GM23248 (cell line): ENCODE data around the gene DNAAF5. TPM values are rescaled to one million over a fixed set of nuclear protein-coding genes. Genes with fewer than 3 reads are reported as not detected.
"Not testable (repeated sequence)": the region's sequence is repeated elsewhere in the genome, so short reads cannot be mapped to it uniquely, and the experiment has no call there.

Source experiments
- DNase-seq: peaks from one replicate; pipeline ENCODE4 v3.0.0-alpha.2; 2015
- H2AFZ ChIP-seq: fragments of 200-600 bp; sonication (generic); 2 replicates; pipeline ENCODE4 v1.6.1; 2016; ENCODE audit warnings: antibody characterized with exemption
- H3F3A ChIP-seq: fragments of 200-600 bp; sonication (generic); 2 replicates; pipeline ENCODE4 v1.6.1; 2016; ENCODE audit warnings: mild to moderate bottlenecking, antibody characterized with exemption, mixed run types; ENCODE audit not compliant: insufficient read depth
- H3K27ac ChIP-seq: fragments of 200-600 bp; sonication (generic); 2 replicates; pipeline ENCODE4 v1.5.1; 2016; ENCODE audit warnings: mild to moderate bottlenecking
- H3K27me3 ChIP-seq: fragments of 200-600 bp; sonication (generic); replicated peaks from 2 replicates; pipeline ENCODE4 v1.6.1; 2016; ENCODE audit warnings: mild to moderate bottlenecking; ENCODE audit not compliant: insufficient read depth
- H3K36me3 ChIP-seq: fragments of 200-600 bp; sonication (generic); 2 replicates; pipeline ENCODE4 v1.6.1; 2016; ENCODE audit warnings: low read depth, mild to moderate bottlenecking
- H3K4me1 ChIP-seq: fragments of 200-600 bp; sonication (generic); 2 replicates; pipeline ENCODE4 v1.6.1; 2016; ENCODE audit warnings: mild to moderate bottlenecking; ENCODE audit not compliant: insufficient read depth
- H3K4me2 ChIP-seq: fragments of 200-600 bp; sonication (generic); one replicate; pipeline ENCODE4 v1.6.1; 2016; ENCODE audit warnings: mild to moderate bottlenecking; ENCODE audit not compliant: unreplicated experiment
- H3K4me3 ChIP-seq: fragments of 200-600 bp; sonication (generic); 2 replicates; pipeline ENCODE4 v1.5.1; 2016; ENCODE audit warnings: mild to moderate bottlenecking
- H3K79me2 ChIP-seq: fragments of 200-600 bp; sonication (generic); 2 replicates; pipeline ENCODE4 v1.6.1; 2016; ENCODE audit warnings: mild to moderate bottlenecking; ENCODE audit not compliant: insufficient read depth
- H3K9ac ChIP-seq: fragments of 200-600 bp; sonication (generic); 2 replicates; pipeline ENCODE4 v1.6.1; 2016; ENCODE audit warnings: mild to moderate bottlenecking
- H3K9me2 ChIP-seq: fragments of 200-600 bp; sonication (generic); 2 replicates; pipeline ENCODE4 v1.6.1; 2016; ENCODE audit warnings: mixed run types, mild to moderate bottlenecking, moderate library complexity; ENCODE audit not compliant: insufficient read depth
- H3K9me3 ChIP-seq: fragments of 200-600 bp; sonication (generic); one replicate; pipeline ENCODE4 v1.6.1; 2017; ENCODE audit warnings: low read depth
- H4K20me1 ChIP-seq: fragments of 200-600 bp; sonication (generic); 2 replicates; pipeline ENCODE4 v1.6.0; 2016; ENCODE audit not compliant: insufficient read depth
- EZH2 ChIP-seq: fragments of 200-600 bp; sonication (generic); IDR thresholded peaks from 2 replicates; pipeline ENCODE4 v1.6.1; 2018; ENCODE audit warnings: antibody characterized with exemption, mild to moderate bottlenecking; ENCODE audit not compliant: insufficient read depth, poor library complexity, severe bottlenecking
- EZH2phosphoT487 ChIP-seq: fragments of 200-600 bp; sonication (generic); IDR thresholded peaks from 2 replicates; pipeline ENCODE4 v1.6.1; 2018; ENCODE audit warnings: antibody characterized with exemption, moderate library complexity, mild to moderate bottlenecking, low read depth; ENCODE audit not compliant: insufficient read depth
- WGBS, 2 experiments: methylation state at CpG; one replicate each; pipeline ENCODE4 v1.1.6; 2015 to 2017; ENCODE audit warnings: low lambda C conversion rate in 2 of 2, low coverage in 1 of 2; ENCODE audit errors: missing lambda C conversion rate in 2 of 2; 5-methylcytosine and 5-hydroxymethylcytosine counted together
- in situ Hi-C: fragments of 300-500 bp; cut with MboI; formaldehyde crosslinking; loops from 2 replicates; pipeline ENCODE4 v1.15.0; 2020
- polyA plus RNA-seq: library from polyadenylated mRNA; unstranded; fragments of >200 nt; fragmentation: Nextera tagmentation; extraction: Ambion mirVana; gene quantifications from 2 replicates; pipeline ENCODE4 v1.2.1, GENCODE V29; 2016
- total RNA-seq: library from RNA; depleted of rRNA; stranded (reverse); fragments of >200 nt; shearing (Covaris generic); gene quantifications from 2 replicates; pipeline ENCODE4 v1.2.3, GENCODE V29; 2014

DNAAF5 gene
- total and polyA plus RNA-seq, 2 experiments from 2014 or later: 5.7 to 35.7 TPM

DNA sequence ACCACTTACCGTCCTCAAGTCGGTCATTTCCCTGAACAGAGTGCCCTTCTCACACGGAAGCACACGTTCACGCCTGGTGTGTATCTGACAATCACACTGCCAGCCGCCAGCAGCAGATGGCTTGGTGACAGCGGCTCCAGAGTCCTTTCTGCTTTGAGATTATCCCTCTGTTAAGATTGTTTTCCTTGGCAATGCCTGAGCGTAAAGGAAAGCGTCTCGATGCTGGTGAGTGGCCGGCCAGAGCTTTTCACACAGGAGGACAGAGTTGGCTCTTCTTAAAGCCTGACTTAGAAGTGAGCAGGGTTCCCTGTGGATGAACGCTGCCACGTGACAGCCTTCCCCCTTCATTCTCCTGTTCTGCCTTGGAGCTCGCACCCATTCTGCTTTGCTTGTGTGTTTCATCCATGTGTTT is 22.6 kb downstream of the DNAAF5 start:
- in situ Hi-C loops: no loop called here
- Histone ChIP-seq H3K4me3 (no peak overlapping the region), H3K4me1 (no peaks in the 10 kb centered on the region), H3K4me2 (no peak overlapping the region), H4K20me1 (no peaks in the 10 kb centered on the region), H3K79me2 (peaks cover 10% of the 10 kb centered on the region; the same call in 1 of the 2 replicates), H3K9ac (no peak overlapping the region), H3K36me3 (no peaks in the 10 kb centered on the region; the same call in 1 of the 2 replicates), H2AFZ (no peak overlapping the region), H3K27me3 (no peaks in the 10 kb centered on the region), H3K9me2 (no peaks in the 10 kb centered on the region), H3K27ac (no peak overlapping the region), H3F3A (no peaks in the 10 kb centered on the region), H3K9me3 (no peaks in the 10 kb centered on the region)
- TF ChIP-seq EZH2 (no peak), EZH2phosphoT487 (no peak)
- DNase-seq: no peak
- WGBS, 2 experiments: 82 to 84% methylated on average over 14 of the region's 14 CpGs

DNA sequence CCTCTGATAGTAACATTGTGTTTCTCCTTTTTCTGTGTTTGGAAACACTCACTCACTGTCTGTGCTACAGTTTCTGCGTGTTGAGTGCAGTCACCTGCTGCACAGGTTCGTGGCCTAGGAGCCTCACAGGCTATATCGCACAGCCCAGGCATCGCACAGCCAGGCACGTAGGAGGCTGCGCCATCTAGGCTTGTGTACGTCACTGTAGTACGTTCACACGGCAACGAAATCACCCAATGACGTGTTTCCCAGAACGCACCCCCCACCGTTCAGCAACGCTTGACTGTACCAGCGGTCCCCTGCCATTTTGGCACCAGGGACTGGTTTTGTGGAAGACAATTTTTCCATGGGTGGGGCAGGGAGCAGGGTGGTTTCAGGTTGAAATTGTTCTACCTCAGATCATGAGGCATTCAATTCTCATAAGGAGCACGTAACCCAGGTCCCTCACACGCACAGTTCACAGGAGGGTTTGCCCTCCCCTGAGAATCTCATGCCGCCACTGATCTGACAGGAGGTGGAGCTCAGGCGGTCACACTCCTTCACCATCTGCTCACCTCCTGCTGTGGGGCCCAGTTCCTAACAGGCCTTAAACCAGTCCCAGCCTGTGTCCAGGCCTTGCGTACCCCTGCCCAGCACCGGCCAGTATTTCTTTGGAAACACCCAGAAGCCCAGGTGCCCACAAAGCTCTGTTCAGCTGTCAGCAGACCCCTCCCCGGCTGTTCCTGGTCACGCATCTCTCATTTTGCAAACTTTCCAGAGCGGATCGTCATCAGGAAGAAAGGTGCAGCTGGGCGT is 23.8 kb downstream of the DNAAF5 start:
- Histone ChIP-seq H3K4me3 (no peak overlapping the region), H3K27ac (no peak overlapping the region), H3K9me2 (no peaks in the 10 kb centered on the region), H3K9me3 (no peaks in the 10 kb centered on the region), H3K9ac (no peak overlapping the region), H3F3A (no peaks in the 10 kb centered on the region), H3K79me2 (peaks cover 10% of the 10 kb centered on the region; the same call in 1 of the 2 replicates), H3K4me2 (no peak overlapping the region), H3K27me3 (no peaks in the 10 kb centered on the region), H4K20me1 (no peaks in the 10 kb centered on the region), H2AFZ (no peak overlapping the region), H3K36me3 (peaks cover 6% of the 10 kb centered on the region; the same call in 1 of the 2 replicates), H3K4me1 (no peaks in the 10 kb centered on the region)
- in situ Hi-C loops: no loop called here
- no peak for TF ChIP-seq EZH2
- TF ChIP-seq EZH2phosphoT487: no peak
- 91 to 93% methylated on average over 26 of the region's 26 CpGs for WGBS, 2 experiments
- DNase-seq: no peak

DNA sequence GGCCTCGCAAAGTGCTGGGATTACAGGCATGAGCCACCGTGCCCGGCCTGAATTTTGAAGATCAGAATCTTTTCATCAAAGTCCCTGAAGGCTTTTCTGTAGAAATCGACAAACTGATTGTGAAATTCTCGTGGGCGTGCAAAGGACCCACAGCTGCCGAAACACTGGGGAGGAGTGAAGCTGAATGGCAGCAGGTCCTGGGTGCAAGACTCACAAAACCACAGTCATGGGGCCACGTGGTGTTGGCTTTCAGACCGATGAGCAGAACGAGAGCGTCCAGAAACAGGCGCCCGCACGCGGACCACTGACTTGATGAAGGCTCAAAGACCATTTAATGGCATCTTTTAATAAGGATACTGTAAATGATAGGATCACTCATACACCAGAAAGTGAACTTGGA is 25.3 kb downstream of the DNAAF5 start:
- Histone ChIP-seq H3K9me2 (no peaks in the 10 kb centered on the region), H2AFZ (no peak overlapping the region), H3K27ac (no peak overlapping the region), H3K9ac (no peak overlapping the region), H3K36me3 (peaks cover 10% of the 10 kb centered on the region; the same call in 1 of the 2 replicates), H3F3A (no peaks in the 10 kb centered on the region), H3K9me3 (no peaks in the 10 kb centered on the region), H3K4me3 (no peak overlapping the region), H3K4me1 (no peaks in the 10 kb centered on the region), H4K20me1 (no peaks in the 10 kb centered on the region), H3K27me3 (no peaks in the 10 kb centered on the region), H3K79me2 (peaks cover 10% of the 10 kb centered on the region; the same call in 1 of the 2 replicates), H3K4me2 (no peak overlapping the region)
- no peak for DNase-seq
- in situ Hi-C loops: no loop called here
- 90 to 91% methylated on average over 15 of the region's 15 CpGs for WGBS, 2 experiments
- no peak for TF ChIP-seq EZH2phosphoT487
- no peak for TF ChIP-seq EZH2

DNA sequence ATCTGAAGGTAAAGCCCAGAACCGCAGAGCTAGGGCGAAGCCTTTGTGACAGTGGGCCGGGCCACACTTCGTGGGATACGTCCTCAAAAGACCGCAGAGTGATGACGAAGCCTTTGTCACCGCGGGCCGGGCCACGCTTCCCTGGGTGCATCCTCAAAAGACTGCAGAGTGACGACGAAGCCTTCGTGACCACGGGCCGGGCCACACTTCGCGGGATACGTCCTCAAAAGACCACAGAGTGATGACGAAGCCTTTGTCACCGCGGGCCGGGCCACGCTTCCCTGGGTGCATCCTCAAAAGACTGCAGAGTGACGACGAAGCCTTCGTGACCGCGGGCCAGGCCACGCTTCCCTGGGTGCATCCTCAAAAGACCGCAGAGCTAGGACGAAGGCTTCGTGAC is 25.8 kb downstream of the DNAAF5 start:
- H3K4me1 ChIP-seq, H3K4me2 ChIP-seq, in situ Hi-C loops, DNase-seq, H3K27ac ChIP-seq, H3F3A ChIP-seq, H3K79me2 ChIP-seq, H3K4me3 ChIP-seq, H2AFZ ChIP-seq, H3K27me3 ChIP-seq, H3K9me2 ChIP-seq, H3K9me3 ChIP-seq, H3K36me3 ChIP-seq, H4K20me1 ChIP-seq, H3K9ac ChIP-seq: not testable (repeated sequence)
- 90 to 95% methylated on average over 30 to 33 of the region's 33 CpGs for WGBS, 2 experiments

- H3K9me3 ChIP-seq: no peaks in the 10 kb centered on the region
- H3K4me2 ChIP-seq: no peak overlapping the region
- no peaks in the 10 kb centered on the region for H4K20me1 ChIP-seq
- H3K36me3 ChIP-seq: peaks cover 10% of the 10 kb centered on the region; the same call in 1 of the 2 replicates
- H3K79me2 ChIP-seq: peaks cover 10% of the 10 kb centered on the region; the same call in 1 of the 2 replicates
- no peak overlapping the region for H3K27ac ChIP-seq
- DNase-seq: no peak
- H2AFZ ChIP-seq: no peak overlapping the region
- no peak for TF ChIP-seq EZH2
- no peak for TF ChIP-seq EZH2phosphoT487
- in situ Hi-C loops: no loop called here
- H3K9me2 ChIP-seq: no peaks in the 10 kb centered on the region
- no peak overlapping the region for H3K9ac ChIP-seq
- H3K4me1 ChIP-seq: no peaks in the 10 kb centered on the region
- no peaks in the 10 kb centered on the region for H3K27me3 ChIP-seq
- 93 to 97% methylated on average over 17 of the region's 17 CpGs for WGBS, 2 experiments
- no peak overlapping the region for H3K4me3 ChIP-seq
- H3F3A ChIP-seq: no peaks in the 10 kb centered on the region
Measured at GRCh38 chr7:753190-753589, 26.7 kb downstream of the DNAAF5 start.
